ENCODE measurements around the gene GAGE12E.
"Not testable (repeated sequence)": the region's sequence is repeated elsewhere in the genome, so short reads cannot be mapped to it uniquely, and the experiment has no call there.

DNA sequence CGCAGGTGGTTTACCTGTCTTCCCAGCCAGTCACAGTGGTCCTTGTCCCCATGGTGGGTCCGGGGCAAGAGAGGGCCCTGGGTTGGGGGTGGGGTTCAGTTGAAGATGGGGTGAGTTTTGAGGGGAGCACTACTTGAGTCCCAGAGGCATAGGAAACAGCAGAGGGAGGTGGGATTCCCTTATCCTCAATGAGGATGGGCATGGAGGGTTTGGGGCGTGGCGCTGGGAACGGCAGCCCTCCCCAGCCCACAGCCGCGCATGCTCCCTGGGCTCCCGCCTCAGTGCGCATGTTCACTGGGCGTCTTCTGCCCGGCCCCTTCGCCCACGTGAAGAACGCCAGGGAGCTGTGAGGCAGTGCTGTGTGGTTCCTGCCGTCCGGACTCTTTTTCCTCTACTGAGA, 19.2 kb upstream of the GAGE12E start, which contains the start of gene GAGE12C:
- TF ChIP-seq CTCF, POLR2A, POLR2AphosphoS5 (IDR thresholded peaks at IDR 0.05): not testable (repeated sequence)
